Brain microvascular endothelial cell (primary cell): ENCODE data around the gene ZNF440.
"Not testable (repeated sequence)": the region's sequence is repeated elsewhere in the genome, so short reads cannot be mapped to it uniquely, and the experiment has no call there.

ENCODE experiments used
- DNase-seq: peaks from one replicate; pipeline ENCODE4 v3.0.0-alpha.2; 2020
- H3K27ac ChIP-seq: fragments of 250-450 bp; sonication (Bioruptor Pico); 2 replicates; pipeline ENCODE4 v1.5.1; 2020; ENCODE audit warnings: mild to moderate bottlenecking, moderate library complexity
- H3K27me3 ChIP-seq: fragments of 250-450 bp; sonication (Bioruptor Pico); replicated peaks from 2 replicates; pipeline ENCODE4 v1.5.1; 2020; ENCODE audit warnings: mild to moderate bottlenecking
- H3K36me3 ChIP-seq: fragments of 250-450 bp; sonication (Bioruptor Pico); replicated peaks from 2 replicates; pipeline ENCODE4 v1.5.1; 2020; ENCODE audit warnings: mild to moderate bottlenecking
- H3K4me3 ChIP-seq: 2 replicates; pipeline ENCODE4 v1.5.1; 2011; ENCODE audit warnings: low read depth, mild to moderate bottlenecking, control low read depth, low read length, moderate library complexity
- in situ Hi-C: cut with HindIII; loops from 2 replicates; pipeline ENCODE4 v1.10.0; 2017; ENCODE audit warnings: low sequenced_read_pairs, low pct_ligation_motif_present
- TF ChIP-seq, protein P1 (sequence below): IDR thresholded peaks from 2 replicates; pipeline ENCODE4 v1.5.1; 2011; ENCODE audit warnings: low read depth, mild to moderate bottlenecking, moderate library complexity, low read length, control low read depth, inconsistent platforms; ENCODE audit errors: missing control alignments

The ZNF440 gene

DNA sequence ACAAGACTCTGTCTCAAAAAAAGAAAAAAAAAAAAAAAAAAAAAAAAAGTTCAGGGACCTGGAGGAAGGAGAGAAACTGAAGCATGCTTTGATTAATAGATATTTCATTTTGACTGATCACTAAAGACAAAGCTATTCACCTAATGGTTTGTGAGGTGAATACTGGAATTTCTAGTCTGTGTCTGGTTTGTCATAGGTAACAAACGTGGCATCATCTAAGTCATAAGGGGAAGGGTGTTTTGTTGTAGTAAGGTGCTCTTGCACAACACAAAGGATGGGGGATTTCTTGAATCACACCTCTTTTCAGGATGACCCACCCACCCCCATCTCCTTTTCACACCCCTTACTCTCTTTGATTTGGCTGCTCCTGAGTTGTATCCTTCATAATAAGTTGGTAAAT, 59.7 kb downstream of the ZNF440 start:
- TF ChIP-seq, protein P1, sequence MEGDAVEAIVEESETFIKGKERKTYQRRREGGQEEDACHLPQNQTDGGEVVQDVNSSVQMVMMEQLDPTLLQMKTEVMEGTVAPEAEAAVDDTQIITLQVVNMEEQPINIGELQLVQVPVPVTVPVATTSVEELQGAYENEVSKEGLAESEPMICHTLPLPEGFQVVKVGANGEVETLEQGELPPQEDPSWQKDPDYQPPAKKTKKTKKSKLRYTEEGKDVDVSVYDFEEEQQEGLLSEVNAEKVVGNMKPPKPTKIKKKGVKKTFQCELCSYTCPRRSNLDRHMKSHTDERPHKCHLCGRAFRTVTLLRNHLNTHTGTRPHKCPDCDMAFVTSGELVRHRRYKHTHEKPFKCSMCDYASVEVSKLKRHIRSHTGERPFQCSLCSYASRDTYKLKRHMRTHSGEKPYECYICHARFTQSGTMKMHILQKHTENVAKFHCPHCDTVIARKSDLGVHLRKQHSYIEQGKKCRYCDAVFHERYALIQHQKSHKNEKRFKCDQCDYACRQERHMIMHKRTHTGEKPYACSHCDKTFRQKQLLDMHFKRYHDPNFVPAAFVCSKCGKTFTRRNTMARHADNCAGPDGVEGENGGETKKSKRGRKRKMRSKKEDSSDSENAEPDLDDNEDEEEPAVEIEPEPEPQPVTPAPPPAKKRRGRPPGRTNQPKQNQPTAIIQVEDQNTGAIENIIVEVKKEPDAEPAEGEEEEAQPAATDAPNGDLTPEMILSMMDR, result no peak
- H3K27ac ChIP-seq, result no peak overlapping the region
- in situ Hi-C loops, result no loop called here
- no peak for DNase-seq
- no peaks in the 10 kb centered on the region for H3K27me3 ChIP-seq
- no peaks in the 10 kb centered on the region for H3K36me3 ChIP-seq
- H3K4me3 ChIP-seq, result no peak overlapping the region

DNA sequence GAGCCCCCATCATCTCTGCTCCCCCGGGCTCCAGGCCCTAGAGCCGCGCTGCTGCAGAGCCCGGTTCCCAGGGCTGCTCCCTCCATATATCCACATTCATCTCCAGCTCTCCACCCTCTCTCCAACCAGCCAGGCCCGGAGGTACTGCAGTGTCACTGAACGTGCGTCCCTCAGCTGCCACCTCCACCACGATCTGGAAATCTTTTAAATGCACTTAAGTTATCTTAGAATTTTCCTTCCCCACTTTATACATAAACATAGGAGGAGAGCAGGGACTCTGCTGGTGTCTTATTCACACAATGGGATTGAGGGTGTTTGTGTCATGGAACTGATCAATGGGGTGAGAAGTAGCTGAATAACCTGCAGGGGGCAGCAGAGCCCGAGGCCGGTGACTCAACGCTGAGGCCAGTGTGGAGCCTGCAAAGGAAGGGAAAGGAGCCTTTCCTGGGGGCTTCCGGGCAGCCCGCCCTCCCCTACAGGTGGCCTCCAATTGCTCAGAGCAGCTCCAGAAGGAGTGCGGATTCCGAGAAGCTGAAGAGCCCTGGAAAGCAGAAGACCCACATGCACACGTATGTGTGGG, 65.7 kb downstream of the ZNF440 start:
- TF ChIP-seq, protein P1, result peak; percentile 34
- H3K4me3 ChIP-seq, DNase-seq, in situ Hi-C loops, H3K27ac ChIP-seq, H3K36me3 ChIP-seq, H3K27me3 ChIP-seq: not testable (repeated sequence)

DNA sequence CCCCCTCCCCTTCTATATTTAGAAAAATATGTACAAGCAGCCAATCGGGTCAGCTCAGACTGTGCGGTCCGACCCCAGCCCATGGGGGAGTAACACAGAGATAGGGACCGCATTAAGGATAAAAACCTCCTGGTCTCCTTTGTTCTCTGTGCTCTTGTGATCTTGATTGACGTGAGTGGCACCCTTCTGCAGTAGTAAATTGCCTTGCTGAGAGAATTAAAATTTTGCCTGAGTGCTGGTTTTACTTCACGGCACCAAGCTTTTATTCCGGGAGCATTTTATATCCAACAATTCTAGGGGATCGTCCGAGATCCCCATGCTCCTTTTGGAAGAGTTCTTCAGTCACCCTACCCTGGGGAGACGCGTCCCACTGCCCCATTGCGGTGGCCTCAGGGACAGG, 66.5 kb downstream of the ZNF440 start:
- Histone ChIP-seq H3K4me3 (no peak overlapping the region), H3K27ac (no peak overlapping the region), H3K27me3 (no peaks in the 10 kb centered on the region), H3K36me3 (no peaks in the 10 kb centered on the region)
- in situ Hi-C loops, result no loop called here
- TF ChIP-seq, protein P1, result no peak
- DNase-seq, result no peak

DNA sequence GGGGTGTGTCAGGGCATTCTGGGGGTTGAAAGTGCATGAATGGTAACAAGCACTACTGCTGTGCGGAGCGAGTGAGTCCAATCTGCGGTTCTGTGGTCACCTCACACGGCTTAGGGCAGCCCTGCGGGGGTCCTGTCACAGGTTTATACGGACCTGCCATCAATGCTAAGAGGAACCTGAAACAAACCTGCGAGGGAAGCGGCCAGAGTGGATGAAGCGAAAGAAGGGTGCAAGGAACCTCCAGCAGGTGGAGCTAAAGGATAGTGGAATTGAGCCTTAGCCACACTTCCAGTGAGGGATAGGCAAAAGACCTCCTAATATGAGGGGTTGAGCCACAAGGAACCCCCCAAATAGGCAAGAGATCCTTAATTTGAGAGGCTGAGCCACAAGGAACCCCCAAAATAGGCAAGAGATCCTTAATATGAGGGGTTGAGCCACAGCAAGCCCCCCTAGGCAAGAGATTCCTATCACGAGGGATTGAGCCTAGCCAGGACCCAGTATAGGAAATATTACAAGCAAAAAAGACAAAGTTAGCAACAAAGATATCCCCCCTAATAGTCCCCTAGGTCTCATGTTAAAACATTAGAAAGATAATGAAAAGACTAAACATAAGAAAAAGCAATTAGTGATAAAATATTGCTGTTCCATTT, 67.2 kb downstream of the ZNF440 start:
- H3K27ac ChIP-seq, result no peak overlapping the region
- in situ Hi-C loops, result no loop called here
- TF ChIP-seq, protein P1, result peak; percentile 83
- no peaks in the 10 kb centered on the region for H3K27me3 ChIP-seq
- H3K4me3 ChIP-seq, result no peak overlapping the region
- no peaks in the 10 kb centered on the region for H3K36me3 ChIP-seq
- DNase-seq, result peak; percentile 34

DNA sequence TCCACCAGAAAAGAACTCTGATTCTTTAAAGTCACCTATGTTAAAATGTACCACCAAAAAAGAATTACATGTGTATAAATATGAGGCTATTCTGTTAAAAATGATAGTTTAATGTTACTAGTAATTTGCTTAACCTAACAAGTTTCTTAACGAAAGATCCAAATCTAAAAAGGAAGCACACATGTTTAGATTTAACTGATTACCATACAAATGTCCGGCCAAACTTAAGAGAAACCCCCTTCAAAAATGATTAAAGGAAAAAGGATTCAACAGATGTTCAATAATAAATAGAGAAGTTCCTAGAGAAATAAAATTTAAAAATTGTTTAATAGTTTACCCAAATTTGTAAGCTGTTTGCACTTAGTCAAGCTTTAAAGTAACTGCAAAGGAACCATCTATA, 68.5 kb downstream of the ZNF440 start:
- in situ Hi-C loops, result no loop called here
- no peaks in the 10 kb centered on the region for H3K27me3 ChIP-seq
- no peak overlapping the region for H3K4me3 ChIP-seq
- no peak overlapping the region for H3K27ac ChIP-seq
- TF ChIP-seq, protein P1, result no peak
- no peak for DNase-seq
- H3K36me3 ChIP-seq, result no peaks in the 10 kb centered on the region
